Measurements from ENCODE around the gene TXK. TPM values are rescaled to one million over a fixed set of nuclear protein-coding genes. Genes with fewer than 3 reads are reported as not detected.

The TXK gene
- total RNA-seq, 2 experiments from 2014 or later = 67.0 to 69.9 TPM

DNA sequence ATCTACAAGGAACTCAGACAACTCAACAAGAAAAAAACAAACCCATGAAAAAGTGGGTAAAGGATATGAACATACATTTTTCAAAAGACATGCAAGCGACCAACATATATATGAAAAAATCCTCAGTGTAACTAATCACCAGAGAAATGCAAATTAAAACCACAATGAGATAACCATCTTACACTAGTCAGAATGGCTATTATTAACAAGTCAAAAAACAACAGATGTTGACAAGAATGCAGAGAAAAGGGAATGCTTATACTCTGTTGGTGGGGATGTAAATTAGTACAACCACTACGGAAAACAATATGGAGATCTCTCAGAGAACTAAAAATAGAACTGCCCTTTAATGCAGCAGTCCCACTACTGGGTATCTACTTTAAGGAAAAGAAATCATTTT, 105.4 kb downstream of the TXK start:
- Histone ChIP-seq H3K9me3 (ENCODE audit: control insufficient read depth in 1 of 2, insufficient read depth in 1 of 2, low read length in 2 of 2) (no peaks in the 10 kb centered on the region), H3K27me3 (ENCODE audit: control insufficient read depth in 1 of 2, insufficient read depth in 2 of 2, low read length in 2 of 2) (no peaks in the 10 kb centered on the region), H3K27ac (ENCODE audit: low read depth in 1 of 2, low read length in 2 of 2) (no peak overlapping the region), H3K36me3 (ENCODE audit: insufficient read depth, low read length) (no peaks in the 10 kb centered on the region), H3K4me1 (ENCODE audit: insufficient read depth, low read length) (no peaks in the 10 kb centered on the region), H3K4me3 (ENCODE audit: low read length) (no peak overlapping the region)
- Mint-ChIP-seq H3K9me3 (no peaks in the 10 kb centered on the region), H3K27ac (no peak overlapping the region), H3K36me3 (ENCODE audit: low read depth) (no peaks in the 10 kb centered on the region), H3K27me3 (no peaks in the 10 kb centered on the region), H3K4me1 (ENCODE audit: low read depth) (peaks cover 1% of the 10 kb centered on the region), H3K4me3 (no peak overlapping the region)
- intact Hi-C loops (cut with DNase I, micrococcal nuclease) = no loop called here
- POLR2A ChIA-PET = no interaction called here
- ATAC-seq (ENCODE audit: poor library complexity) = no peak
- DNase-seq = no peak
- TF ChIP-seq, protein P1, sequence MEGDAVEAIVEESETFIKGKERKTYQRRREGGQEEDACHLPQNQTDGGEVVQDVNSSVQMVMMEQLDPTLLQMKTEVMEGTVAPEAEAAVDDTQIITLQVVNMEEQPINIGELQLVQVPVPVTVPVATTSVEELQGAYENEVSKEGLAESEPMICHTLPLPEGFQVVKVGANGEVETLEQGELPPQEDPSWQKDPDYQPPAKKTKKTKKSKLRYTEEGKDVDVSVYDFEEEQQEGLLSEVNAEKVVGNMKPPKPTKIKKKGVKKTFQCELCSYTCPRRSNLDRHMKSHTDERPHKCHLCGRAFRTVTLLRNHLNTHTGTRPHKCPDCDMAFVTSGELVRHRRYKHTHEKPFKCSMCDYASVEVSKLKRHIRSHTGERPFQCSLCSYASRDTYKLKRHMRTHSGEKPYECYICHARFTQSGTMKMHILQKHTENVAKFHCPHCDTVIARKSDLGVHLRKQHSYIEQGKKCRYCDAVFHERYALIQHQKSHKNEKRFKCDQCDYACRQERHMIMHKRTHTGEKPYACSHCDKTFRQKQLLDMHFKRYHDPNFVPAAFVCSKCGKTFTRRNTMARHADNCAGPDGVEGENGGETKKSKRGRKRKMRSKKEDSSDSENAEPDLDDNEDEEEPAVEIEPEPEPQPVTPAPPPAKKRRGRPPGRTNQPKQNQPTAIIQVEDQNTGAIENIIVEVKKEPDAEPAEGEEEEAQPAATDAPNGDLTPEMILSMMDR (IDR thresholded peaks at IDR 0.05) = no peak
- CTCF ChIA-PET = no interaction called here

DNA sequence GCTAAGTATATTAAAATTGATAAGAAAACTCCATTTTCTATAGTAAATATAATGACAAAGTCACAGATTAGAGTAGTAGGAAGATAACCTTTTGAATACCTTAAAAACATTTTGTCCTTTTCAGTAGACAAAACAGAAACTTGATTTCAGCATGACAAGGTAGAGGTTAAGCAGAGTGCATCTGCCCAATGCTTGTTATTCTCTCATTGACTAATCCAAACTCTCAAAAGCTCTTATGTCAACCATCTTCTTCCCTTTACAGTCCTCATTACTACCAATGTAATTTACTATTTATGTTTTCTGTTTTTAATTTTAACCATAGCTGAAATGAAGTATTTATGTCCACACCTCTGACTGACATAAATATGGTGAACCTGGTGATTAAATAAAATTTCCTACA, 106.4 kb downstream of the TXK start:
- Mint-ChIP-seq H3K27me3 (no peaks in the 10 kb centered on the region), H3K9me3 (no peaks in the 10 kb centered on the region), H3K27ac (no peak overlapping the region), H3K36me3 (ENCODE audit: low read depth) (no peaks in the 10 kb centered on the region), H3K4me1 (ENCODE audit: low read depth) (no peaks in the 10 kb centered on the region), H3K4me3 (no peak overlapping the region)
- H3K4me1 ChIP-seq (ENCODE audit: insufficient read depth, low read length) = no peaks in the 10 kb centered on the region
- H3K36me3 ChIP-seq (ENCODE audit: insufficient read depth, low read length) = no peaks in the 10 kb centered on the region
- ATAC-seq (ENCODE audit: poor library complexity) (no peak), DNase-seq (no peak)
- no peaks in the 10 kb centered on the region for H3K27me3 ChIP-seq (ENCODE audit: control insufficient read depth in 1 of 2, insufficient read depth in 2 of 2, low read length in 2 of 2)
- no peak overlapping the region for H3K4me3 ChIP-seq (ENCODE audit: low read length)
- TF ChIP-seq, protein P1 (IDR thresholded peaks at IDR 0.05) = no peak
- POLR2A ChIA-PET = interaction anchor here (1.3 kb wide), 1 partner anchor 20 kb away, joined by 3 read pairs; no protein-coding TSS in a partner anchor
- CTCF ChIA-PET = no interaction called here
- H3K27ac ChIP-seq (ENCODE audit: low read depth in 1 of 2, low read length in 2 of 2) = no peak overlapping the region
- intact Hi-C loops (cut with DNase I, micrococcal nuclease) = no loop called here
- no peaks in the 10 kb centered on the region for H3K9me3 ChIP-seq (ENCODE audit: control insufficient read depth in 1 of 2, insufficient read depth in 1 of 2, low read length in 2 of 2)

DNA sequence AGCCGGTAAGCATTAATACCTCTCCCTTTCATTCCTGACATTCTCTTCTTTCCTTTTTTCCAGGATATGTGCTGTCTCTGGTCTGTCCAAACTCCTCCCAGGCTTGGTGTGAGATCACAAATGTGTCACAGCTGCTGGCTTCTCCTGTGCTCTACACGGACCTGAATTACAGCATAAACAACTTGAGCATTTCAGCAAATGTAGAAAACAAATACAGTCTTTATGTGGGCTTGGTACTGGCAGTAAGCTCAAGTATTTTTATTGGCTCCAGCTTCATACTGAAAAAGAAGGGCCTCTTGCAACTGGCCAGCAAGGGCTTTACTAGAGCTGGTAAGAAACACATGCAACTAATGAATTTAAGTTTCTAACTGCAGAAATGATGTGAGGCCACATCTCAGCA, 109.0 kb downstream of the TXK start:
- no peaks in the 10 kb centered on the region for H3K27me3 ChIP-seq (ENCODE audit: control insufficient read depth in 1 of 2, insufficient read depth in 2 of 2, low read length in 2 of 2)
- Mint-ChIP-seq H3K4me3 (no peak overlapping the region), H3K9me3 (no peaks in the 10 kb centered on the region), H3K27me3 (no peaks in the 10 kb centered on the region), H3K36me3 (ENCODE audit: low read depth) (no peaks in the 10 kb centered on the region), H3K4me1 (ENCODE audit: low read depth) (no peaks in the 10 kb centered on the region), H3K27ac (no peak overlapping the region)
- CTCF ChIA-PET = no interaction called here
- TF ChIP-seq, protein P1 (IDR thresholded peaks at IDR 0.05) = no peak
- ATAC-seq (ENCODE audit: poor library complexity) (no peak), DNase-seq (no peak)
- H3K27ac ChIP-seq (ENCODE audit: low read depth in 1 of 2, low read length in 2 of 2) = no peak overlapping the region
- POLR2A ChIA-PET = no interaction called here
- H3K4me1 ChIP-seq (ENCODE audit: insufficient read depth, low read length) = no peaks in the 10 kb centered on the region
- H3K4me3 ChIP-seq (ENCODE audit: low read length) = no peak overlapping the region
- intact Hi-C loops (cut with DNase I, micrococcal nuclease) = no loop called here
- no peaks in the 10 kb centered on the region for H3K36me3 ChIP-seq (ENCODE audit: insufficient read depth, low read length)
- no peaks in the 10 kb centered on the region for H3K9me3 ChIP-seq (ENCODE audit: control insufficient read depth in 1 of 2, insufficient read depth in 1 of 2, low read length in 2 of 2)
